ENCODE data around the gene ARHGAP23. TPM values are rescaled to one million over a fixed set of nuclear protein-coding genes. Genes with fewer than 3 reads are reported as not detected.

The ARHGAP23 gene
- total and polyA plus RNA-seq, 10 of the 15 experiments (the other 5 are each of a cell fraction or from before 2014, with no cell fraction given), result 0.23 to 5.8 (median 2.1) TPM

- no peak for TF ChIP-seq ZBTB40 (IDR thresholded peaks at IDR 0.05; ENCODE audit: borderline replicate concordance)
- TF ChIP-seq NRF1 (conservative IDR thresholded peaks at IDR 0.05; ENCODE audit: low read depth, low read length), result peak; percentile 89
- TF ChIP-seq BMI1 (IDR thresholded peaks at IDR 0.05; ENCODE audit: borderline replicate concordance), result no peak
- 0 out of 2 replicates have a peak, but pooled peaks have one; percentile 44 for TF ChIP-seq CREM (IDR thresholded peaks at IDR 0.05; ENCODE audit: low read depth)
- peak; percentile 73; the same call in 1 of the 2 replicates for TF ChIP-seq YY1 (IDR thresholded peaks at IDR 0.05; ENCODE audit: low read depth, low read length)
- no peak for TF ChIP-seq STAT3 (IDR thresholded peaks at IDR 0.05; ENCODE audit: low read depth, low read length)
- TF ChIP-seq LARP7 (IDR thresholded peaks at IDR 0.05), result 0 out of 2 replicates have a peak, but pooled peaks have one; percentile 37
- peak in 1 of 2 experiments; percentile 31; a peak in 1 of 4 replicates for TF ChIP-seq BHLHE40 (IDR thresholded peaks at IDR 0.05; ENCODE audit: borderline replicate concordance in 1 of 2, low read depth in 2 of 2, low read length in 1 of 2)
- TF ChIP-seq SMC3 (IDR thresholded peaks at IDR 0.05; ENCODE audit: borderline replicate concordance, low read length), result peak; percentile 94
- peak; percentile 63; the same call in 1 of the 2 replicates for TF ChIP-seq SMARCA5 (IDR thresholded peaks at IDR 0.05)
- no peak for TF ChIP-seq IRF3 (IDR thresholded peaks at IDR 0.05)
These were observed 129.8 kb downstream of the ARHGAP23 start (continued) for GRCh38 chr17:38557836-38558727.
